ENCODE measurements around the gene SLC44A3.
"Not testable (repeated sequence)": the region's sequence is repeated elsewhere in the genome, so short reads cannot be mapped to it uniquely, and the experiment has no call there.

Gene SLC44A3

GRCh38 chr1:94935034-94935433 is 114.9 kb downstream of the SLC44A3 start:
- in situ Hi-C loops (cut with MboI; ENCODE audit: low sequenced_read_pairs, unreplicated experiment), result no loop called here
- no peak for DNase-seq (ENCODE audit: low spot score)
- no peak for TF ChIP-seq CTCF (IDR thresholded peaks at IDR 0.05; ENCODE audit: borderline replicate concordance, control extremely low read depth, extremely low read depth, insufficient read depth, missing control alignments)

- in situ Hi-C loops (cut with MboI; ENCODE audit: low sequenced_read_pairs, unreplicated experiment), result no loop called here
- TF ChIP-seq CTCF (IDR thresholded peaks at IDR 0.05; ENCODE audit: borderline replicate concordance, control extremely low read depth, extremely low read depth, insufficient read depth, missing control alignments), result no peak
- DNase-seq (ENCODE audit: low spot score), result no peak
These were observed 115.3 kb downstream of the SLC44A3 start for GRCh38 chr1:94935476-94935875.

- in situ Hi-C loops (cut with MboI; ENCODE audit: low sequenced_read_pairs, unreplicated experiment), result no loop called here
- TF ChIP-seq CTCF (IDR thresholded peaks at IDR 0.05; ENCODE audit: borderline replicate concordance, control extremely low read depth, extremely low read depth, insufficient read depth, missing control alignments), result no peak
- DNase-seq (ENCODE audit: low spot score), result no peak
These were observed 116.9 kb downstream of the SLC44A3 start for GRCh38 chr1:94936861-94937620.

- no peak for TF ChIP-seq CTCF (IDR thresholded peaks at IDR 0.05; ENCODE audit: borderline replicate concordance, control extremely low read depth, extremely low read depth, insufficient read depth, missing control alignments)
- DNase-seq (ENCODE audit: low spot score), result no peak
- in situ Hi-C loops (cut with MboI; ENCODE audit: low sequenced_read_pairs, unreplicated experiment), result no loop called here
These were observed 117.7 kb downstream of the SLC44A3 start for GRCh38 chr1:94937820-94938219.

- in situ Hi-C loops (cut with MboI; ENCODE audit: low sequenced_read_pairs, unreplicated experiment), result no loop called here
- TF ChIP-seq CTCF (IDR thresholded peaks at IDR 0.05; ENCODE audit: borderline replicate concordance, control extremely low read depth, extremely low read depth, insufficient read depth, missing control alignments), result no peak
- no peak for DNase-seq (ENCODE audit: low spot score)
These were observed 120.6 kb downstream of the SLC44A3 start for GRCh38 chr1:94940738-94941137.

GRCh38 chr1:94941480-94941879 is 121.3 kb downstream of the SLC44A3 start:
- DNase-seq (ENCODE audit: low spot score); in situ Hi-C loops (cut with MboI; ENCODE audit: low sequenced_read_pairs, unreplicated experiment): not testable (repeated sequence)

GRCh38 chr1:94942171-94943128 is 122.3 kb downstream of the SLC44A3 start:
- DNase-seq (ENCODE audit: low spot score), result no peak
- in situ Hi-C loops (cut with MboI; ENCODE audit: low sequenced_read_pairs, unreplicated experiment), result no loop called here
- no peak for TF ChIP-seq CTCF (IDR thresholded peaks at IDR 0.05; ENCODE audit: borderline replicate concordance, control extremely low read depth, extremely low read depth, insufficient read depth, missing control alignments)

Data from GM13976 (cell line).